NCI-H526 (cell line): ENCODE data around the gene UQCRC1.

Experiments used
- DNase-seq, 2 experiments: peaks; one replicate each; lab custom pipeline; 2025; lab: John Stamatoyannopoulos, UW

UQCRC1 gene

DNA sequence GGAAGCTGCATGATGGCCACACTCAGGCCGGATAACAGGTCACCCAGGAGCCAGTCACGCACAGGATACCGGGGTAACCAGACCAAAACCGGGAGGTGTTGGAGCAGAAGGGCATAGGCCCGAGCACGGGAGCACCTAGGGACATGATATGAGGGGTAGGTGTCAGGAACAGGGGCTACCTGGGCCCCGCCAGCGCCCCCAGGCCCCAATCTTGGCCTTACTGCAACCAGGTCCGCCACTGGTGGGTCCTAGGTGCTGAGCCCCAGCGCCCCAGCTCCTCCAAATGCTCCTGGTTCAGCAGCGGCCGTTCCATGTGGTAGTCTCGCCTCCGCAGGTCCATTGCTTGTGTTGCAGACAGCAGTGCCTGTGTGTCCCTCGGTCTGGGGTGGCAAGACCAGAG is 23.8 kb upstream of the UQCRC1 start:
- no peak for DNase-seq

DNA sequence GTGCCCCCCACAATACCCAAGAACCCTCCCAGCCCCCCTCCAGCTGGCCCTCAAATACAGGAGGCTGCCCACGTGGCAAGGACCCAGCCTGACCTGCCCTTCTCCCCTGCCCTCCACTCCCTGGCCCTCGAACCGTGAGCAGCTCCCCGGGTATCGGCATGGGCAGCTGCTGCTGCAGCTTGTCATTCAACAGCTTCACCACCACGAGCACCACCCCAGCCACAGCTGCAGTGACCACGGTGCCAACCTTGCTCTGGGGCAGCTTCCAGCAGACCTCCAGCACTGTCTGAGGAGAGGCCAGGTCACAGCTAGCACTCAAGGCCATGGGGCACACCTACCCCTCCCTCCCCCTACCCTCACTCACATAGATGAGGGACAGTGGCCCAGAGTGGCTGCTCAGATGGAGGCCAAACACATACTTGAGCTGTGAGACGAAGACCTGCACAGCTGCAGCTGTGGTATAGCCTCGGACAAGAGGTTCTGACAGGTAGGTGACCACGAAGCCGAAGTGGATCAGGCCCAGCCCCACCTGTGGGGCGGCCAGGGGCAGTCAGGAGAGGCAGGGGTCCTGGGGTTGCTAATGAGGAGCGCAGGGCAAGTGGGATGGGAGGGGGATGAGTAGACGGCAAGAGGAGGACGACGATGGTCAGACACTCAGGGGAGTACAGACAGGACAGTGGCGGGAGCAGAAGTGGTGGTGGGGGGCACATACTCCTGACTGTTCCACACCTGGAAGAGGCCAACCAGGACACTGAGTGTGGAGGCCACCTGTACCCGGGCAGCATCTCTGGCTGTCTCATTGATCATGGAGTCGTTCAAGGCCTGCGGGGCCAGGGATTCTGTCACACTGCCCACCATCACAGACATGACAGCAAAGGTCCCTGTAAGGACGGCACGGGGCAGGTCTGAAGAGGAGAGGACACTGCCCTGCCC is 22.3 kb upstream of the UQCRC1 start:
- DNase-seq: no peak

- no peak for DNase-seq
These were observed 21.4 kb upstream of the UQCRC1 start for GRCh38 chr3:48630833-48631232.

- DNase-seq: no peak
These were observed 21.0 kb upstream of the UQCRC1 start for GRCh38 chr3:48630407-48630806.

- no peak for DNase-seq
These were observed 20.4 kb upstream of the UQCRC1 start for GRCh38 chr3:48629894-48630293.

- DNase-seq: no peak
These were observed 19.0 kb upstream of the UQCRC1 start for GRCh38 chr3:48628277-48629017.

- no peak for DNase-seq
These were observed 16.2 kb upstream of the UQCRC1 start for GRCh38 chr3:48625600-48625999.

GRCh38 chr3:48624767-48625166 is 15.3 kb upstream of the UQCRC1 start:
- no peak for DNase-seq

DNA sequence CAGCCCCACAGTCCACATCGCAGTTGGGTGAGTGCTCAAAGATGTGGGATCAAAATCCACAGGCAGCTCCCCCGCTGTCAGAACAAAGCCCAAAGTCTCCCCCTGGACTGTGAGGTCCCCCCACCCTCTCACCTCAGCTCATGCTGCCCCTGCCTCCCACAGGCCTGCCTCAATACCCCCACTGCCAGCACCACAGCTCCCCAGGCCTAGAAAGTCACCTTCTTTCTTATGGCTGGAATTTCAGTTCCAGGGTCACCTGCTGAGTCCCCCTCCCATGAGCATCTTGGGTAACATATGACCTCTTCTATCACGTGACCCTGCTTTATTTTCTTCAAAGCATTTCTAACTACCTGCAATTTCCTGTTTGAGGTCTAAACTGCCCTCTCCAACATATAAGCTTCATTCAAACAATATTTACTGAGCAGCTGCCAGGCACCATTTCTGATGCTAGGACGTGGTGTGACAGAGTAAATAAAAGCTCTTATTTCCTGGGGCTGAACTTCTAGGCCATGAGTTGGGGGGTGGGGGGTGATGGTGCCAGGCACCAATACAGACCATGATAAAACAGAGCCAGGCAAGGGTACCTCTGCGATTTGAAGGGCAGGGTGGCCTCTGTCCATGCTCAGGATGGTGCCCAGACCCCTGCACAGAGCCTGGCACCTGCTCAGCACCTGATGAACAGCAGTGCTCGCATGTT is 14.6 kb upstream of the UQCRC1 start:
- DNase-seq: no peak

- no peak for DNase-seq
These were observed 12.0 kb upstream of the UQCRC1 start, which contains the start of gene TMEM89 for GRCh38 chr3:48621461-48621869. Gene TMEM89 (minus strand): TSS chr3:48621769. CDS start chr3:48621756, 13 bp downstream.

GRCh38 chr3:48619541-48620524 is 10.4 kb upstream of the UQCRC1 start:
- DNase-seq: no peak

- no peak for DNase-seq
These were observed 8.1 kb upstream of the UQCRC1 start for GRCh38 chr3:48617559-48617958.

DNA sequence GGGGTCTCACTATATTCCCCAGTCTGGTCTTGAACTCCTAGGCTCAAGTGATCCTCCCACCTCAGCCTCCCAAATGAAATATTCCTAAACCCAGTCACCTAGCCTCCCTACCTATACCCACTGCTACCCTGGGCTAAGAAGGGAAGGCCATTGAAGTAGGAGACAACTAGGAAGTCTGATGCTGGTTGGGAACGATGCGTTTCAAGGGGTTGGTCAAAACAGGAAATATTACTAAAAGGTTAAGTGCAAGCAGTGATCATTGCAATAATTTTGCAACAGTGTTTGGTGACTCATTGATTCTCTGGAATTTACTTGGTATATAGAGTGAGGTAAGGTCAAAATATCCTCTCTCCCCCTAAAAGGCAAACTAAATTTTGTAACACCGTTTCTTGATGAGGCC is 4.6 kb upstream of the UQCRC1 start:
- no peak for DNase-seq

GRCh38 chr3:48612309-48612708 is 2.9 kb upstream of the UQCRC1 start:
- DNase-seq: no peak

- DNase-seq: no peak
These were observed 1.9 kb downstream of the UQCRC1 start for GRCh38 chr3:48607519-48607918.

DNA sequence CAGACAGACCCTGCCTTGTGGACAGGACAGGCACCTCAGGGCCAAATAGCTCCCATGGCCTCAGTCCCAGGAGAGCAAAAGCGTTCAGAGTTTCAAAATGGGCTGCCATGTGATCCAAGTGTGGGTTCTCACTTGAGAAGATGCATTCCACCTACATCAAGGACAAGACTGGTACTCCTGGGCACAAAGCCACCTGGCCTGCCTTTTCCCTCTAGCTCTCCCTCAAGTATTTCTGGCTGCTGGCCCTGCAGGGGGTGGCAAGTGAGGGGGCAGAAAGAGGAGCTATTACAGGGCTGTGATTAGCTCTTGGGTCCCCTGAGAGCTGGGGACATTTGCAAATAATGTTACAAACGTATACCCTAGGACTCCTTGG is 7.8 kb downstream of the UQCRC1 start:
- DNase-seq: no peak

DNA sequence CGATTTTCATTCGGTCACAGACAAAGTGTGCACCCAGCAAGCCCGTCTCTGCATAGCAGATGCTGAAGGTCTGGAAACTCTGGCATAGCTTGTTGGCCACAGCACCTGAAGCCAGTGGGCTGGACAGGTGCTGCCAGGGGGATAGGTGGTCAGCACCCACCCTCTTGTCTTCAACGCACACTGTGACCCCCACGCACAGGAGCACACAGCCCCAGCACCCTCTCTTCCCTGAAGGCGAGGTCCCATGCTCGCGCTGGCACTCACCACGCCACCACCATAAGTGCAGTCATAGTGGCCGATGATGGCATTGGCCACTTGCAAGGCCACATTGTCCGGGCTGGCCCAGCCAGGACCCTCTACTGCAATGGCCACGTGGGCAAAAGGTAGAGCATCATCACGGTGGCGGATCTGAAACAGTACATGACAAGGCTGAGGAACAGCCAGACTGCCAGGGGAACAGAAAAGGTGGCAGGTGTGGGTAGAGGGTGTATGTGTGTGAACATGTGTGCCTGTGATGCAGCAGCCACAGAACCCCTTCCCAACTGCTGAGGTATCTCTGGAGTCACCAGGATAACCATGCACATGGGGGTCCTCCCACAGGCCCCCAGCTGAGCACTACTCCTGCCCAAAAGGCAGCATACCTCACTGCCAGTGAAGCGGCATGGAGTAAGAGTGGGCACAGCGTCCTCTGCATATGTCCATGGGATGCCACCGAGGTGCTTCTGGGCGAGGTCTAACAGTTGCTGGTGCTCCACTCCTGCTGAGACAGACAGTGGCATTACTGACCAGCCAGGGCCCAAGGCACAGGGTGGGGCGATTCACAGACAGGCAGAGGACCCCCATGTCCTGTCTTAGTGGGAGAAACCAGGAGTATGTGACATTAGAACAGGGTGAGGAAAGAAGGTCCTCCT is 8.5 kb downstream of the UQCRC1 start:
- no peak for DNase-seq

- no peak for DNase-seq
These were observed 9.7 kb downstream of the UQCRC1 start for GRCh38 chr3:48599509-48600285.

DNA sequence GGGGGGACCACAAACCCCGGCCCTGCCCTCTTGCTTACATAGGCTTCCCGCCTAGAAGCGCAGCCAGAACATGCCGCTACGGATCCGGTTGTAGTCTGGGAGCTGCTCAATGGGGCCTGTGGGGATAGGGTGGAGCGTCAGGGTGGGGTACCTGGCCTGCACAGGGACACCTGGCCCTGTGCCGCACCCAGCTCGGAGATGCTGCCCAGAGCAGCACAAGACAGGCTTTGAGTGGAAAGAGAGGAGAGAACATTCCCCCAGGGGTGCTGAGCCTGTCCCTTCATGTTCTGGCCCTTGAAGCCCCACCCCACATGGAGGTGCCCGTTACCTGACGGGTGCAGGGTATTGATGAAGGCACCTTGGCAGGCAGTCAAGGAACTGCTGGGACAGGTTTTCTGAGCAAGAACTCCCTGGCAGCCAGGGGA is 10.4 kb downstream of the UQCRC1 start:
- no peak for DNase-seq
